Left forelimb (tissue), 1 donor: ENCODE results near the gene MIA2.

Experiments
- DNase-seq: peaks from one replicate; pipeline ENCODE4 v3.0.0-alpha.2; 2018; ENCODE audit warnings: low spot score

The MIA2 gene

GRCh38 chr14:39383026-39383660 lies 149.4 kb downstream of the MIA2 start:
- DNase-seq: no peak

GRCh38 chr14:39383741-39384140 lies 150.0 kb downstream of the MIA2 start:
- no peak for DNase-seq

- no peak for DNase-seq
Observed at GRCh38 chr14:39384177-39384576, 150.5 kb downstream of the MIA2 start.

GRCh38 chr14:39393289-39393688 lies 159.6 kb downstream of the MIA2 start:
- no peak for DNase-seq

- no peak for DNase-seq
Observed at GRCh38 chr14:39395555-39396254, 162.0 kb downstream of the MIA2 start.

- DNase-seq: no peak
Observed at GRCh38 chr14:39396448-39396847, 162.7 kb downstream of the MIA2 start.

GRCh38 chr14:39398382-39398781 lies 164.7 kb downstream of the MIA2 start:
- no peak for DNase-seq

GRCh38 chr14:39406560-39406959 lies 172.8 kb downstream of the MIA2 start:
- no peak for DNase-seq

- DNase-seq: no peak
Observed at GRCh38 chr14:39416072-39416471, 182.4 kb downstream of the MIA2 start.

GRCh38 chr14:39417014-39417413 lies 183.3 kb downstream of the MIA2 start:
- DNase-seq: no peak

- no peak for DNase-seq
Observed at GRCh38 chr14:39419272-39419671, 185.6 kb downstream of the MIA2 start.

GRCh38 chr14:39422243-39422642 lies 188.5 kb downstream of the MIA2 start:
- no peak for DNase-seq

GRCh38 chr14:39423793-39424192 lies 190.1 kb downstream of the MIA2 start:
- no peak for DNase-seq

- DNase-seq: no peak
Observed at GRCh38 chr14:39425947-39426346, 192.2 kb downstream of the MIA2 start.

GRCh38 chr14:39426605-39427004 lies 192.9 kb downstream of the MIA2 start:
- DNase-seq: no peak

GRCh38 chr14:39428118-39428517 lies 194.4 kb downstream of the MIA2 start:
- DNase-seq: no peak

- no peak for DNase-seq
Observed at GRCh38 chr14:39430762-39431415, 197.2 kb downstream of the MIA2 start.

GRCh38 chr14:39431416-39432178 lies 197.9 kb downstream of the MIA2 start:
- DNase-seq: no peak

- DNase-seq: peak; percentile 99
Observed at GRCh38 chr14:39432179-39432618, 198.5 kb downstream of the MIA2 start, which contains the start of gene FBXO33. Gene FBXO33 (minus strand): TSS chr14:39432433. CDS start chr14:39432162, 271 bp downstream.

- no peak for DNase-seq
Observed at GRCh38 chr14:39432619-39433451, 199.1 kb downstream of the MIA2 start.

GRCh38 chr14:39433452-39433813 lies 199.7 kb downstream of the MIA2 start:
- DNase-seq: no peak

- DNase-seq: no peak
Observed at GRCh38 chr14:39434401-39434800, 200.7 kb downstream of the MIA2 start.
